ENCODE measurements around the gene SLC22A7. TPM values are rescaled to one million over a fixed set of nuclear protein-coding genes. Genes with fewer than 3 reads are reported as not detected.

The SLC22A7 gene
- total RNA-seq, 1 donor from 2014 or later, result not detected

DNA sequence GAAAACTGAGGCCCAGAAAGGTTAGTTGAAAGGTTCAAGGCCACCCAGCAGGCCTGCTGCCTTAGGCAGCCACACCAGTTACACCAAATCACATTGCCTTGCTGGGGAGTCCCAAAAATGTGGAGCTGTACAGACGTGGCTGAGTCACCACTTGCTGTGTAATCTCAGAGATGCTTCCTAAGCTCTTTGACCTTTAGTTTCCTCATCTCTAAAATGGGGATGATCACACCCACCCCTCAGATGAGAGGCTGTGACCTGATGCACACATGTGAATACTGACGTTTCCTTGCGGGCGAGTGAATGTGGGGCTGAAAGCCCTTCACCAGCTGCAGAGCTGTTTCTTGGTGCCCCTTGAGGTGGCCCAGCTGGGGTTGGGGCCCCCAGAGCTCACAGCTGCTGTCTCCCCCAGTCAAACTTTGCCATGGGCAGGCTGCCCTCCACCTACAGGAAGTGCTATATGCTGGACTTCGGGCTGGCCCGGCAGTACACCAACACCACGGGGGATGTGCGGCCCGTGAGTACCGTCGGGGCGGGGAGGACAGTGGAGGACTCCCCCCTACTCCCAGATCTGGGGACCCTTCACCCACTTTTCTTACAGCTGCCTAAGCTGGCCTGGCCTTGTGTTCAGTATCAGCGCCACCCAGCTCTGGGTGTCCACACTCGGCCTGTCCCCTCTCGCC is 43.8 kb upstream of the SLC22A7 start:
- Mint-ChIP-seq H3K4me1 (ENCODE audit: unreplicated experiment) (peaks cover 14% of the 10 kb centered on the region), H3K36me3 (ENCODE audit: low read depth, unreplicated experiment) (no peaks in the 10 kb centered on the region), H3K4me3 (ENCODE audit: unreplicated experiment) (no peak overlapping the region), H3K27me3 (ENCODE audit: unreplicated experiment) (peaks cover 15% of the 10 kb centered on the region), H3K27ac (ENCODE audit: unreplicated experiment) (no peak overlapping the region), H3K9me3 (ENCODE audit: unreplicated experiment) (no peaks in the 10 kb centered on the region)
- no peak for TF ChIP-seq CTCF (IDR thresholded peaks at IDR 0.05; ENCODE audit: unreplicated experiment)
- DNase-seq (ENCODE audit: low spot score), result no peak

- Mint-ChIP-seq H3K4me3 (ENCODE audit: unreplicated experiment) (no peak overlapping the region), H3K36me3 (ENCODE audit: low read depth, unreplicated experiment) (no peaks in the 10 kb centered on the region)
- no peak for TF ChIP-seq CTCF (IDR thresholded peaks at IDR 0.05; ENCODE audit: unreplicated experiment)
Observed at GRCh38 chr6:43254846-43255245, 43.2 kb upstream of the SLC22A7 start.

DNA sequence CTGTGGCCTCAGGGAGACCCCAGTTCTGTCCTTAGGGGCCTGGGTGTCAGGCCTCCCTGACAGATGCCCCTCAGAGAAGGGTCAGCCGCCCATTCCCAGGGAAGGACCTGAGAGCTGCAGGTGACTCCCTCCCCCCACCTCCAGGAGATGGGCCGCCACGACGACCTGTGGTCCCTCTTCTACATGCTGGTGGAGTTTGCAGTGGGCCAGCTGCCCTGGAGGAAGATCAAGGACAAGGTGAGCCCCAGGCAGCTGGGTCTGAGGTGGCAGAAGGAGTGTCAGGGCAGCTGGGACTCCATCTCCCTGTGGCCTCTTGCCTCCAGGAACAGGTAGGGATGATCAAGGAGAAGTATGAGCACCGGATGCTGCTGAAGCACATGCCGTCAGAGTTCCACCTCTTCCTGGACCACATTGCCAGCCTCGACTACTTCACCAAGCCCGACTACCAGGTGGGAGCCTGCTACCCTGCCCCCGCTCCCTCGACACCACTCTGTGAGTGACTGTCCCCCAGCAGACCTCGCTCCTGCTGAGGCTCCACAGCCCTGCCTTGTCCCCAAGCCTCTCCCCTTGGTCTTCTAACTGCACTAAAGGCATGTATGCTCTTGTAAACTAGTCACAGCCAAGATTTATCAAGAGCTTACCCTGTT is 42.5 kb upstream of the SLC22A7 start:
- peaks cover 13% of the 10 kb centered on the region for H3K27me3 Mint-ChIP-seq (ENCODE audit: unreplicated experiment)
- no peak overlapping the region for H3K27ac Mint-ChIP-seq (ENCODE audit: unreplicated experiment)
- DNase-seq (ENCODE audit: low spot score), result no peak
- no peaks in the 10 kb centered on the region for H3K36me3 Mint-ChIP-seq (ENCODE audit: low read depth, unreplicated experiment)
- no peak overlapping the region for H3K4me3 Mint-ChIP-seq (ENCODE audit: unreplicated experiment)
- no peak for TF ChIP-seq CTCF (IDR thresholded peaks at IDR 0.05; ENCODE audit: unreplicated experiment)
- no peaks in the 10 kb centered on the region for H3K9me3 Mint-ChIP-seq (ENCODE audit: unreplicated experiment)
- peaks cover 14% of the 10 kb centered on the region for H3K4me1 Mint-ChIP-seq (ENCODE audit: unreplicated experiment)

More at GRCh38 chr6:43254846-43255245, 43.2 kb upstream of the SLC22A7 start:
- Mint-ChIP-seq H3K9me3 (ENCODE audit: unreplicated experiment) (no peaks in the 10 kb centered on the region), H3K27me3 (ENCODE audit: unreplicated experiment) (peaks cover 15% of the 10 kb centered on the region), H3K4me1 (ENCODE audit: unreplicated experiment) (peaks cover 14% of the 10 kb centered on the region), H3K27ac (ENCODE audit: unreplicated experiment) (no peak overlapping the region)
- no peak for DNase-seq (ENCODE audit: low spot score)

GRCh38 chr6:43256670-43257366 is 41.2 kb upstream of the SLC22A7 start:
- DNase-seq (ENCODE audit: low spot score), result no peak
- no peak overlapping the region for H3K4me3 Mint-ChIP-seq (ENCODE audit: unreplicated experiment)
- H3K27ac Mint-ChIP-seq (ENCODE audit: unreplicated experiment), result no peak overlapping the region
- no peaks in the 10 kb centered on the region for H3K9me3 Mint-ChIP-seq (ENCODE audit: unreplicated experiment)
- no peak for TF ChIP-seq CTCF (IDR thresholded peaks at IDR 0.05; ENCODE audit: unreplicated experiment)
- no peaks in the 10 kb centered on the region for H3K36me3 Mint-ChIP-seq (ENCODE audit: low read depth, unreplicated experiment)
- peaks cover 3% of the 10 kb centered on the region for H3K4me1 Mint-ChIP-seq (ENCODE audit: unreplicated experiment)
- peaks cover 9% of the 10 kb centered on the region for H3K27me3 Mint-ChIP-seq (ENCODE audit: unreplicated experiment)

Data from endothelial cell (in vitro differentiated cells).